Spleen (tissue), 7 donors: ENCODE results near the gene MICU1.

Source experiments
- CTCF ChIP-seq, 11 experiments: fragments of 200-600 bp in 7 of 11; fragments of 450-650 bp in 4 of 11; sonication (generic) in 4 of 11; IDR thresholded peaks in 8 of 11; conservative IDR thresholded peaks in 3 of 11; 1 replicate in 7 of 11; 2 replicates in 4 of 11; pipeline versions ENCODE4 v1.4.0 to v1.8.0; 2016 to 2021; ENCODE audit warnings: antibody characterized with exemption in 11 of 11, inconsistent platforms in 4 of 11, mild to moderate bottlenecking in 1 of 11
- POLR2A ChIP-seq, 3 donors: fragments of 450-650 bp; IDR thresholded peaks; one replicate each; pipeline ENCODE4 v1.5.1; 2017; ENCODE audit warnings: antibody characterized with exemption in 3 of 3, mild to moderate bottlenecking in 1 of 3
- POLR2AphosphoS5 ChIP-seq, 3 donors: sonication (generic); formaldehyde crosslinking; IDR thresholded peaks; one replicate each; pipeline ENCODE4 v1.5.1; 2017; ENCODE audit warnings: antibody characterized with exemption in 3 of 3
- donor health status: DM: no; HTN: no; CAD: no; lungs with moderate emphysema.
- donor health status: DM: no; HTN: no; CAD: no.
- donor health status: DM: no; HTN: no; CAD: no.

- TF ChIP-seq CTCF (IDR thresholded peaks at IDR 0.05 in 8 of 11, conservative IDR thresholded peaks at IDR 0.05 in 3 of 11): no peak
- TF ChIP-seq POLR2A (IDR thresholded peaks at IDR 0.05): no peak
- no peak for TF ChIP-seq POLR2AphosphoS5 (IDR thresholded peaks at IDR 0.05)
These were observed 303.4 kb downstream of the MICU1 start for GRCh38 chr10:72322280-72323058.
